ENCODE data around the gene REEP1. TPM values are rescaled to one million over a fixed set of nuclear protein-coding genes. Genes with fewer than 3 reads are reported as not detected.

REEP1 gene
- polyA plus RNA-seq, 2 of the 4 experiments (the other 2 are of a cell fraction), result 0.30 to 0.45 TPM

- no peak for DNase-seq (ENCODE audit: low read depth in 1 of 2, low spot score in 1 of 2)
- 89% methylated on average over 2 of the region's 2 CpGs for WGBS (ENCODE audit: missing lambda C conversion rate)
- Histone ChIP-seq H3K27ac (no peak overlapping the region), H3K4me1 (no peaks in the 10 kb centered on the region), H3K4me3 (no peak overlapping the region), H3K4me2 (no peak overlapping the region), H3K9me3 (no peaks in the 10 kb centered on the region)
- no peak for FAIRE-seq
- CTCF ChIA-PET, result interaction anchor here (0.7 to 1.3 kb wide), 2 partner anchors 9 to 161 kb away, joined by 4 to 6 read pairs; no protein-coding TSS in a partner anchor
- POLR2A ChIA-PET, result no interaction called here
- no peak for ATAC-seq
- no peak for TF ChIP-seq TFCP2L1 (CRISPR knock-in tag; IDR thresholded peaks at IDR 0.05)
- TF ChIP-seq KDM1A (IDR thresholded peaks at IDR 0.05; ENCODE audit: low read depth), result no peak
- no peak for TF ChIP-seq RARB (CRISPR knock-in tag; IDR thresholded peaks at IDR 0.05)
- TF ChIP-seq EHF (CRISPR knock-in tag; IDR thresholded peaks at IDR 0.05), result no peak
- TF ChIP-seq RFX5 (IDR thresholded peaks at IDR 0.05), result no peak
- no peak for TF ChIP-seq HES2 (IDR thresholded peaks at IDR 0.05)
- TF ChIP-seq SREBF2 (IDR thresholded peaks at IDR 0.05), result no peak
- no peak for TF ChIP-seq HOXA7 (CRISPR knock-in tag; IDR thresholded peaks at IDR 0.05)
- no peak for TF ChIP-seq GATA3 (IDR thresholded peaks at IDR 0.05; ENCODE audit: borderline replicate concordance)
- TF ChIP-seq FOXS1 (CRISPR knock-in tag; IDR thresholded peaks at IDR 0.05), result no peak
- no peak for TF ChIP-seq CEBPB (IDR thresholded peaks at IDR 0.05)
Observed at GRCh38 chr2:86211033-86211795, 126.2 kb downstream of the REEP1 start.

- 86% methylated on average over 7 of the region's 7 CpGs for WGBS (ENCODE audit: missing lambda C conversion rate)
- POLR2A ChIA-PET, result interaction anchor here (0.6 kb wide), 1 partner anchor 237 kb away, joined by 4 read pairs; the partner anchor contains the start of gene KDM3A
Observed at GRCh38 chr2:86204458-86204857, 133.0 kb downstream of the REEP1 start.

More at GRCh38 chr2:86204458-86204857, 133.0 kb downstream of the REEP1 start:
- H3K9me3 ChIP-seq, result no peaks in the 10 kb centered on the region
- FAIRE-seq (no peak), DNase-seq (ENCODE audit: low read depth in 1 of 2, low spot score in 1 of 2) (no peak), ATAC-seq (no peak)
- H3K4me2 ChIP-seq, result no peak overlapping the region
- no peak overlapping the region for H3K27ac ChIP-seq
- peaks cover 10% of the 10 kb centered on the region; the same call in 1 of the 3 replicates for H3K4me1 ChIP-seq
- TF ChIP-seq SREBF2 (IDR thresholded peaks at IDR 0.05), result no peak
- TF ChIP-seq, protein P1, sequence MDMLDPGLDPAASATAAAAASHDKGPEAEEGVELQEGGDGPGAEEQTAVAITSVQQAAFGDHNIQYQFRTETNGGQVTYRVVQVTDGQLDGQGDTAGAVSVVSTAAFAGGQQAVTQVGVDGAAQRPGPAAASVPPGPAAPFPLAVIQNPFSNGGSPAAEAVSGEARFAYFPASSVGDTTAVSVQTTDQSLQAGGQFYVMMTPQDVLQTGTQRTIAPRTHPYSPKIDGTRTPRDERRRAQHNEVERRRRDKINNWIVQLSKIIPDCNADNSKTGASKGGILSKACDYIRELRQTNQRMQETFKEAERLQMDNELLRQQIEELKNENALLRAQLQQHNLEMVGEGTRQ (IDR thresholded peaks at IDR 0.05), result no peak
- TF ChIP-seq FOSB (CRISPR knock-in tag; IDR thresholded peaks at IDR 0.05), result no peak
- no peak for TF ChIP-seq MYC (IDR thresholded peaks at IDR 0.05; ENCODE audit: borderline replicate concordance, low read length)
- TF ChIP-seq, protein P2, sequence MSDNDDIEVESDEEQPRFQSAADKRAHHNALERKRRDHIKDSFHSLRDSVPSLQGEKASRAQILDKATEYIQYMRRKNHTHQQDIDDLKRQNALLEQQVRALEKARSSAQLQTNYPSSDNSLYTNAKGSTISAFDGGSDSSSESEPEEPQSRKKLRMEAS (IDR thresholded peaks at IDR 0.05), result no peak
- TF ChIP-seq PBX3 (IDR thresholded peaks at IDR 0.05), result no peak
- no peak for TF ChIP-seq HMGXB4 (CRISPR knock-in tag; IDR thresholded peaks at IDR 0.05; ENCODE audit: borderline replicate concordance)
- TF ChIP-seq ZNF302 (CRISPR knock-in tag; IDR thresholded peaks at IDR 0.05), result no peak
- no peak for TF ChIP-seq HOXB13 (CRISPR knock-in tag; IDR thresholded peaks at IDR 0.05; ENCODE audit: low read depth)
- TF ChIP-seq POLR2AphosphoS2 (conservative IDR thresholded peaks at IDR 0.05; ENCODE audit: low read length), result no peak
- no peak for TF ChIP-seq NPAS2 (CRISPR knock-in tag; IDR thresholded peaks at IDR 0.05; ENCODE audit: borderline replicate concordance)
- TF ChIP-seq JUNB (IDR thresholded peaks at IDR 0.05), result no peak
- no peak for TF ChIP-seq ZSCAN20 (CRISPR knock-in tag; IDR thresholded peaks at IDR 0.05)
- CTCF ChIA-PET, result interaction anchor here (0.7 to 1.1 kb wide), 3 partner anchors 37 to 307 kb away, joined by 3 read pairs; no protein-coding TSS in a partner anchor
- no peak overlapping the region for H3K4me3 ChIP-seq
